Endothelial cell of umbilical vein (primary cell): Measurements from ENCODE around the gene ANAPC5. TPM values are rescaled to one million over a fixed set of nuclear protein-coding genes. Genes with fewer than 3 reads are reported as not detected.
A peak's percentile ranks its signal among the peaks of the same experiment; 100 is the strongest.

Experiments
- BruUV-seq: library from RNA; stranded (reverse); fragments of 400-500 nt; replicated peaks from 2 replicates; lab custom pipeline; 2021; lab: Mats Ljungman, UMichigan
- CTCF ChIA-PET: fragments of 300-600, 350-600 bp; sonication (Branson Sonifier 250); formaldehyde crosslinking; loops from one replicate; lab custom pipeline; 2021; ENCODE audit warnings: antibody characterized with exemption, inconsistent platforms; lab: Charles Lee
- POLR2A ChIA-PET: fragments of 300-600, 350-600 bp; sonication (Branson Sonifier 250); formaldehyde crosslinking; loops from one replicate; lab custom pipeline; 2021; ENCODE audit warnings: antibody characterized with exemption, inconsistent platforms; lab: Charles Lee
- DNase-seq: peaks from one replicate; pipeline ENCODE4 v3.0.0-alpha.2; 2011; ENCODE audit warnings: low read depth, low spot score
- FAIRE-seq: peaks from 2 replicates; lab custom pipeline; 2011; peaks lifted over from hg19 to GRCh38; lab: Jason Lieb, UNC
- H2AFZ ChIP-seq: 2 replicates; pipeline ENCODE4 v1.6.0; 2012; ENCODE audit warnings: low read depth, low read length, control low read depth, inconsistent platforms
- H3K27ac ChIP-seq: 2 replicates; pipeline ENCODE4 v1.5.1; 2011; ENCODE audit warnings: low read depth, mild to moderate bottlenecking, control low read depth, low read length, moderate library complexity; ENCODE audit not compliant: insufficient read depth
- H3K27me3 ChIP-seq, 2 experiments: 2 replicates each; pipeline versions ENCODE4 v1.6.0 to v1.6.1; 2011; ENCODE audit warnings: low read length in 2 of 2, mixed read lengths in 1 of 2; ENCODE audit not compliant: control insufficient read depth in 2 of 2, insufficient read depth in 2 of 2
- H3K36me3 ChIP-seq, 2 experiments: 2 replicates in 1 of 2; 3 replicates in 1 of 2; pipeline ENCODE4 v1.5.1; 2011; ENCODE audit warnings: low read length in 2 of 2, mild to moderate bottlenecking in 1 of 2, moderate library complexity in 1 of 2; ENCODE audit not compliant: control insufficient read depth in 2 of 2, insufficient read depth in 2 of 2; ENCODE audit errors: extremely low read depth in 1 of 2
- H3K4me1 ChIP-seq: 3 replicates; pipeline ENCODE4 v1.5.1; 2011; ENCODE audit warnings: mild to moderate bottlenecking, low read length; ENCODE audit not compliant: control insufficient read depth, insufficient read depth; ENCODE audit errors: extremely low read depth
- H3K4me2 ChIP-seq: 2 replicates; pipeline ENCODE4 v1.6.1; 2011; ENCODE audit warnings: low read length, control low read depth, mixed read lengths; ENCODE audit not compliant: insufficient read depth
- H3K4me3 ChIP-seq, 3 experiments: fragments of 200-600 bp in 1 of 3; sonication (generic), shearing (Covaris generic) in 1 of 3; replicated peaks in 1 of 3; 2 replicates each; pipeline ENCODE4 v1.5.1; 2011 to 2016; ENCODE audit warnings: control low read depth in 3 of 3, low read length in 3 of 3, mild to moderate bottlenecking in 2 of 3, inconsistent platforms in 1 of 3, low read depth in 1 of 3, moderate library complexity in 1 of 3; ENCODE audit not compliant: insufficient read depth in 1 of 3
- H3K79me2 ChIP-seq: 2 replicates; pipeline ENCODE4 v1.6.0; 2012; ENCODE audit warnings: low read length, inconsistent platforms; ENCODE audit not compliant: control insufficient read depth, insufficient read depth
- H3K9ac ChIP-seq: replicated peaks from 2 replicates; pipeline ENCODE3; 2011; ENCODE audit warnings: low read length, control low read depth; ENCODE audit not compliant: insufficient read depth; ENCODE audit errors: extremely low read depth
- H3K9me1 ChIP-seq: replicated peaks from 3 replicates; pipeline ENCODE4 v1.6.0; 2011; ENCODE audit warnings: mild to moderate bottlenecking, low read length; ENCODE audit not compliant: control insufficient read depth, insufficient read depth; ENCODE audit errors: extremely low read depth
- H3K9me3 ChIP-seq: replicated peaks from 2 replicates; pipeline ENCODE4 v1.5.1; 2012; ENCODE audit warnings: low read length, inconsistent platforms; ENCODE audit not compliant: control insufficient read depth, insufficient read depth
- H4K20me1 ChIP-seq: replicated peaks from 2 replicates; pipeline ENCODE3; 2011; ENCODE audit warnings: mild to moderate bottlenecking, low read length; ENCODE audit not compliant: control insufficient read depth, insufficient read depth; ENCODE audit errors: extremely low read depth
- EZH2 ChIP-seq: IDR thresholded peaks from 2 replicates; pipeline ENCODE4 v1.6.1; 2012; ENCODE audit warnings: borderline replicate concordance, low read depth, mild to moderate bottlenecking, moderate library complexity, low read length, inconsistent platforms; ENCODE audit not compliant: severe bottlenecking
- FOS ChIP-seq: IDR thresholded peaks from 2 replicates; pipeline ENCODE4 v1.6.1; 2011; ENCODE audit warnings: mild to moderate bottlenecking, low read length, moderate library complexity, borderline replicate concordance; ENCODE audit not compliant: insufficient read depth
- GATA2 ChIP-seq: IDR thresholded peaks from 2 replicates; pipeline ENCODE4 v1.7.0; 2011; ENCODE audit warnings: low read depth, mild to moderate bottlenecking, moderate library complexity, mixed read lengths, low read length; ENCODE audit not compliant: insufficient read length, insufficient read depth
- JUN ChIP-seq: IDR thresholded peaks from 2 replicates; pipeline ENCODE4 v1.6.1; 2011; ENCODE audit warnings: borderline replicate concordance, low read depth; ENCODE audit not compliant: insufficient read length, insufficient read depth
- MYC ChIP-seq: IDR thresholded peaks from one replicate; pipeline ENCODE4 v1.6.1; 2011; ENCODE audit warnings: mild to moderate bottlenecking, low read depth, low read length
- POLR2A ChIP-seq: IDR thresholded peaks from 2 replicates; pipeline ENCODE4 v1.6.1; 2012; ENCODE audit warnings: low read depth, mild to moderate bottlenecking, control low read depth, low read length
- POLR2AphosphoS5 ChIP-seq: IDR thresholded peaks from 2 replicates; pipeline ENCODE4 v1.6.1; 2012; ENCODE audit warnings: low read depth, mild to moderate bottlenecking, control low read depth, low read length, moderate library complexity; ENCODE audit not compliant: insufficient read depth
- dilution Hi-C: fragments of 300-500 bp; cut with MboI; formaldehyde crosslinking; loops from one replicate; pipeline ENCODE4 v1.15.0; 2019; ENCODE audit warnings: low sequenced_read_pairs; ENCODE audit not compliant: extremely low pct_ligation_motif_present
- intact Hi-C: fragments of 100-400 bp; cut with micrococcal nuclease; formaldehyde crosslinking; loops from one replicate; pipeline ENCODE4 v1.10.0; 2022
- polyA plus RNA-seq, 4 experiments: library from polyadenylated mRNA; depleted of rRNA in 3 of 4; stranded (reverse) in 3 of 4; unstranded in 1 of 4; fragments of >200 nt; gene quantifications; 2 replicates each; pipeline versions ENCODE4 v1.2.1 to v1.2.3, GENCODE V29; 2011 to 2012; ENCODE audit warnings: missing spikeins in 1 of 4
- total RNA-seq: library from RNA; stranded (reverse); gene quantifications from 2 replicates; pipeline ENCODE4 v1.2.3, GENCODE V29; 2021
- TF ChIP-seq, protein P1 (sequence below), 2 donors: IDR thresholded peaks; 1 replicate in 1 of 2; 2 replicates in 1 of 2; pipeline ENCODE4 v1.5.1; 2011; ENCODE audit warnings: low read length in 2 of 2, mild to moderate bottlenecking in 2 of 2, moderate library complexity in 2 of 2, control low read depth in 1 of 2, inconsistent platforms in 1 of 2, low read depth in 1 of 2; ENCODE audit not compliant: insufficient read depth in 1 of 2; ENCODE audit errors: extremely low read depth in 1 of 2

ANAPC5 gene
- total and polyA plus RNA-seq, 2 donors (not counting 3 experiments of a cell fraction or from before 2014, with no cell fraction given) = 133 to 168 TPM

DNA sequence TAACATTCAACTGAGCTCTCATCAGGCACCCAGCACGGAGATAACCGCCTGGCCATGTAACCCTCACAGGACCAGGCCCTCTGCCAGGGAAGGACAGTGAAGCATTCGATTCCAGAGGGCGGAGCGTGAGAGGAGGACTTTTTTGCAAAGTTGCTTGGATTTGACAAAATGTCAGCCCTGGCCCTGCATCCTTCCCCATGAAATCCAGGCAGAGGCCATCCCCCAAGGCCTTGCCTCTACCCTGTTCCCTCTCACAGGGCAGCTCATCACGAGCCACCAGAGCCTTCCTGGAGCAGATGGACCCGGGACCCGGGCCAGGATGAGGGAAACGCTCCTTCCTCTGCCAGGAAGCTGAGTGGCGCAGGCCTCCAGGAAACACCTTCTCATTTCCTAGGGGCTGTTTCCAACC is 72.7 kb downstream of the ANAPC5 start:
- Histone ChIP-seq H3K4me1 (peaks cover 27% of the 10 kb centered on the region), H3K27me3 (no peaks in the 10 kb centered on the region), H3K4me3 (no peak overlapping the region), H3K9me3 (no peaks in the 10 kb centered on the region), H3K4me2 (no peak overlapping the region), H2AFZ (no peak overlapping the region), H3K9me1 (no peaks in the 10 kb centered on the region), H4K20me1 (no peaks in the 10 kb centered on the region), H3K36me3 (no peaks in the 10 kb centered on the region), H3K9ac (no peak overlapping the region), H3K79me2 (peaks cover 13% of the 10 kb centered on the region), H3K27ac (peak overlapping the region; percentile 65)
- BruUV-seq = no TSS peak
- TF ChIP-seq JUN = no peak
- TF ChIP-seq, protein P1, sequence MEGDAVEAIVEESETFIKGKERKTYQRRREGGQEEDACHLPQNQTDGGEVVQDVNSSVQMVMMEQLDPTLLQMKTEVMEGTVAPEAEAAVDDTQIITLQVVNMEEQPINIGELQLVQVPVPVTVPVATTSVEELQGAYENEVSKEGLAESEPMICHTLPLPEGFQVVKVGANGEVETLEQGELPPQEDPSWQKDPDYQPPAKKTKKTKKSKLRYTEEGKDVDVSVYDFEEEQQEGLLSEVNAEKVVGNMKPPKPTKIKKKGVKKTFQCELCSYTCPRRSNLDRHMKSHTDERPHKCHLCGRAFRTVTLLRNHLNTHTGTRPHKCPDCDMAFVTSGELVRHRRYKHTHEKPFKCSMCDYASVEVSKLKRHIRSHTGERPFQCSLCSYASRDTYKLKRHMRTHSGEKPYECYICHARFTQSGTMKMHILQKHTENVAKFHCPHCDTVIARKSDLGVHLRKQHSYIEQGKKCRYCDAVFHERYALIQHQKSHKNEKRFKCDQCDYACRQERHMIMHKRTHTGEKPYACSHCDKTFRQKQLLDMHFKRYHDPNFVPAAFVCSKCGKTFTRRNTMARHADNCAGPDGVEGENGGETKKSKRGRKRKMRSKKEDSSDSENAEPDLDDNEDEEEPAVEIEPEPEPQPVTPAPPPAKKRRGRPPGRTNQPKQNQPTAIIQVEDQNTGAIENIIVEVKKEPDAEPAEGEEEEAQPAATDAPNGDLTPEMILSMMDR (IDR thresholded peaks at IDR 0.05; ENCODE audit: extremely low read depth in 1 of 2, insufficient read depth in 1 of 2, low read depth in 1 of 2, low read length in 2 of 2) = no peak
- TF ChIP-seq POLR2AphosphoS5 = peak; percentile 45
- no peak for TF ChIP-seq MYC
- ChIA-PET CTCF (interaction anchor here (1.0 to 1.2 kb wide), 2 partner anchors 8 to 18 kb away, joined by 4 to 7 read pairs; no protein-coding TSS in a partner anchor), POLR2A (no interaction called here)
- dilution Hi-C loops = no loop called here
- FAIRE-seq (peak; percentile 91), DNase-seq (peak; percentile 61)
- intact Hi-C loops = loop anchor here (1.0 to 2.0 kb wide), 2 partner anchors 17 to 49 kb away; partner anchors contain the start of gene CAMKK2

DNA sequence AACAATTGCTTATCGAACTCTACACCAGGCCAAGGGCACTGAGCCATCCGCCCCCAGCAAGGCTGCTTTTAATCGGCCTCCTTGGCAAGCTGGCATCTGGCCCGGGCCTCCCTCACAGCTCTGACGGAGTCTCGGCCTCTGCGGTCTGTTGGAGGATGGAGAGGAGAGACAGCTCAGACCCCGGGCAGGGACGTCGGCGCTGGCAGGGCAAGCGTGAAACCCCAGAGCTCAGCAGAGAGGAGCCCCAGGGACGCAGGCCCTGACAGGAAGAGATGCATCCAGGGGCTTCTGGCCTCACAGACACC is 73.2 kb downstream of the ANAPC5 start:
- dilution Hi-C loops (no loop called here), intact Hi-C loops (loop anchor here (1.0 to 2.0 kb wide), 2 partner anchors 17 to 48 kb away; partner anchors contain the start of gene CAMKK2)
- no peaks in the 10 kb centered on the region for H4K20me1 ChIP-seq
- CTCF ChIA-PET = interaction anchor here (0.6 to 1.2 kb wide), 4 partner anchors 9 to 335 kb away, joined by 3 to 7 read pairs (median 4); no protein-coding TSS in a partner anchor
- H3K79me2 ChIP-seq = peaks cover 12% of the 10 kb centered on the region
- BruUV-seq = no TSS peak
- H3K27me3 ChIP-seq = no peaks in the 10 kb centered on the region
- no peak overlapping the region for H3K4me2 ChIP-seq
- no peak overlapping the region for H3K4me3 ChIP-seq
- peak overlapping the region; percentile 65 for H3K27ac ChIP-seq
- no peak overlapping the region for H3K9ac ChIP-seq
- TF ChIP-seq JUN = no peak
- no peak for TF ChIP-seq EZH2
- TF ChIP-seq, protein P1 (IDR thresholded peaks at IDR 0.05; ENCODE audit: extremely low read depth in 1 of 2, insufficient read depth in 1 of 2, low read depth in 1 of 2, low read length in 2 of 2) = no peak
- TF ChIP-seq FOS = no peak
- no peak for TF ChIP-seq POLR2A
- no peak for TF ChIP-seq GATA2
- no peak for TF ChIP-seq POLR2AphosphoS5
- H3K9me1 ChIP-seq = no peaks in the 10 kb centered on the region
- DNase-seq (no peak), FAIRE-seq (no peak)
- peaks cover 25% of the 10 kb centered on the region for H3K4me1 ChIP-seq
- POLR2A ChIA-PET = no interaction called here
- no peak overlapping the region for H2AFZ ChIP-seq
- H3K36me3 ChIP-seq = peaks cover 0 to 4% of the 10 kb centered on the region in 2 experiments
- no peaks in the 10 kb centered on the region for H3K9me3 ChIP-seq
